Left renal pelvis (tissue), 4 donors: Measurements from ENCODE around the gene UBE2H. TPM values are rescaled to one million over a fixed set of nuclear protein-coding genes. Genes with fewer than 3 reads are reported as not detected.
"Not testable (repeated sequence)": the region's sequence is repeated elsewhere in the genome, so short reads cannot be mapped to it uniquely, and the experiment has no call there.

Source experiments
- DNase-seq, 4 donors: peaks; one replicate each; pipeline ENCODE4 v3.0.0-alpha.2; 2013; ENCODE audit warnings: low read depth in 4 of 4, low spot score in 3 of 4
- polyA plus RNA-seq, 4 donors: library from polyadenylated mRNA; unstranded; fragments of 120-200 nt; gene quantifications; one replicate each; pipeline ENCODE4 v1.2.1, GENCODE V29; 2013; ENCODE audit not compliant: insufficient read length in 4 of 4

UBE2H gene
- polyA plus RNA-seq, 4 donors, result 107 to 130 (median 121) TPM

DNA sequence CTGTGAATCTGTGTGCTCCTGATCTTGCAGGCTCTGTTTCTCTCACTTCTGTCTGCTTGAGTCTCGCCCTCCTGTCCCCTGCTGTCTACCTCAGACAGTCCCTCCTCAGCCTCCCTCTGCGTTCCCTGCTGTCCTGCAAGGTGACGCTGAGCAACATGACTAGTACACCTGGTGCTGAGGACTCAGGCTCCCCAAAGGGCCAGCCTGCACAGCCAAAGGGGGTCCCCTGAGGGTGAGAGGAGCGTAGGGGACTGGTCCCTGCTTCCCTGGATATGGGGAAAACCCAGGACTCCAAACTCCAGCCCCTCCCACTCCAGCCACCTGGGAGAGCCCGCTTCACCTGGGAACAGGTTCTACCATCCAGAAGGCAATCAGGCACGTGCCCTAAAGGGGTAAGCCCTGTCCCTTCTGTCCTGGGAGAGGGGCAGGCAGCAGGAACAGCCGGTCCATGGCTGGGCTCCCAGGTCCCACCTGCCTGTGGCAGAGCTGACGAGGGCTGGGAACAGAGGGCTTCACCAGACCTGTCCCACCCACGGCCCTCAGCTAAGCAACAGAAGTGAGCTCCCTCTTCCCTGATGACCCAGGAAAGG is 156.5 kb downstream of the UBE2H start:
- DNase-seq, result no peak

DNA sequence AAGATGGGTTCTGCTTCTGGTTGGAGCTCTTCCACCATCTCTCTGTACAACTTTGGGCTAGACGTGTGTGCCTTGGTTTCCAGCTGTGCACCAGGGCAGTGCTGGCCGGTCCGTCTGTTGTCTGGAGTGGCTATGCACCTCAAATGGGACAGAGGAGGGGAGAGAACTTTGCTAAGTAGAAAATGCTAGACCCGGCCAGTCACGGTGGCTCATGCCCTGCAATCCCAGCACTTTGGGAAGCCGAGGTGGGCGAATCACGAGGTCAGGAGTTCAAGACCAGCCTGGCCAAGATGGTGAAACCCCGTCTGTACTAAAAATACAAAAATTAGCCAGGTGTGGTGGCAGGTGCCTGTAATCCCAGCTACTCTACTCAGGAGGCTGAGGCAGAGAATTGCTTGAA is 158.3 kb downstream of the UBE2H start:
- not testable (repeated sequence) for DNase-seq

DNA sequence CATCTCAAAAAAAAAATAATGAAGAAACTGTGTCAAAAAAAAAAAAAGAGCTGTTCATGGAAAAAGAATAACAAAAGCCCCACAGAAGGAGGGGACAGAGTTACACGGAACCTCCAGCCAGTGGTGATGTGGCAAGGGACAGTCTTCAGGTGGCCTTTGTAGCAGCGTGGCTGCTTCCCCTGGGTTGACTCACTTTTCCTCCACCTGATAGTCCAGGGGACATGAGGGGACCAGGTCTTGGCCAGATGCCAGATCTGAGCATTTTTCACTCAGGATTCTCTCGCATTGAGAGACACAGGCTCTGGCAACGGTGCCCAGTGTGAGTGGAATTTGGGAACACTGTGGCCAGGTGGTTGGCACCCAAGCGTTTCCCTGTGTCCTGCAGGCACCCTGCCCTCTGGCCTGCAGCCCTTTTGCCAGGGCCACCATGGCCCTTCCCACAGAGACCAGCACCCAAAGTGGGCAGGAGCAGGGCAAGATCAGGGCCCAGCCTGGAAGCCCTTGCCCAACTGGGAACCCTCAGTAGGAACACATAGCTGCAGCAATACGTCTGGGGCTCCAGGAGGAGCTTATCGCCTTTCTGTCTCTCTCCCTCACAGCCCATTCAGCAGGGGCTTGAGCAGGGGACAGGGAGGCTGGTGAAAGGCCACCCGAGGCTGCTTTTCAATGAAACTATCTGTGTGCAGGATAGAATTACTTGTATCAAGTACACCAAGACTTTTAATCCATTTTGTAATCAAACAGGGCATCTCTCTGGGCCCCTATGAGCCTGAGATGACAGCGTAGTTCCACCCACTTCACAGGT is 159.1 kb downstream of the UBE2H start:
- DNase-seq, result no peak

DNA sequence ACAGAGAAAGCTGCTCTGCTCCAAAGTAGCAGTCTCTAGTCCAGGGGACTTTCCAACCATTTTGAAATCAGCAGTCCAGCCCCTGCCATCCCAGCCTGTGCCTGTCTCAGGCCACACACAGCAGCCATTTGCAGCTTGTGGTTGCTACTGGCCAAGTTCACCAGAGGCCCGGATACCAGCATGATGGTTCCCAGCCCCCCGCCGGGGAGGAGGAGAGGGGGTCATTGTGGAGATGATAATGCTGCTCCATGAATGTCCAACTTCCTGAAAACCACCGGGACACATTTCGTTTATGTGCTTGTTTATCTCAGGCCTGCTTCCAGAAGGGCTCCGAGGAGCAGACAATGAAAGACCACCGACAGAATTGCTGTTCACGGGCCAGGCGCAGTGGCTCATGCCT is 160.0 kb downstream of the UBE2H start:
- no peak for DNase-seq

DNA sequence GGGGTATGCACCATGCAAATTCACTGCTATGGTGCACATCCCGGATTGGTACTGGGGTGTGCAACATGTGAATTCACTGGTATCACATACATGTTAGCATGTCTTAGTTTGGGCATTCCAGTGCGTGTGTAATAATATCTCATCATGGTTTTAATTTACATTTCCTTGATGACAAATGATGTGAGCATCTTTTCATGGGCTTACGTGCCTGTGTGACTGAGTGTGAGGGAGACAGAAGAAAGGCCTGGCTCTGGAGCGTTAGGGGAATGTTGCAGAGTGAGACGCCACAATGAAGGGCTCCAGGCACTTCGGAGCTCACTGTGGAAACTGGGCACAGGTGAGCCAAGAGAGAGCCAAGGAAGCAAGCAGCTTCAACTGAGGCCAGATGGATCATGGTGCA is 162.6 kb downstream of the UBE2H start:
- no peak for DNase-seq

DNA sequence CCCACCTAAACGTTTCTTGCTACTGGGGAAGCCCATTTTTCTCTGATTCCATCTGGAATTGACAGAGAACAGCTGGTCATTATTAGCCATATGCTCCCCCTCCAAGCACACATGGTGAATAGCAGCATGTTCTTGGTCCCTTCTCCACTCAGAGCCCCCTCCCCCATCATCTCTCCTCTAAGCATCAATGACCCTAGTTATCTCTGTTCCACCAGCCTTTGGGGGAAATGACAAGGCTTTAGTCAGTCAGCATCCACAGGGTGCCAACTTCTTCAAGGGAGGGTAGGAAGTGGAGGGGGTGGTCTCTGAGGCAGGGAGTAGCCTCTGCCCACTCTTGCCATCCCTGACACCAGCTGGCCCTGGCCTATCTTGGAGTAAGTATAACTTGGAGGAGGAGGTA is 163.1 kb downstream of the UBE2H start:
- DNase-seq, result no peak

DNA sequence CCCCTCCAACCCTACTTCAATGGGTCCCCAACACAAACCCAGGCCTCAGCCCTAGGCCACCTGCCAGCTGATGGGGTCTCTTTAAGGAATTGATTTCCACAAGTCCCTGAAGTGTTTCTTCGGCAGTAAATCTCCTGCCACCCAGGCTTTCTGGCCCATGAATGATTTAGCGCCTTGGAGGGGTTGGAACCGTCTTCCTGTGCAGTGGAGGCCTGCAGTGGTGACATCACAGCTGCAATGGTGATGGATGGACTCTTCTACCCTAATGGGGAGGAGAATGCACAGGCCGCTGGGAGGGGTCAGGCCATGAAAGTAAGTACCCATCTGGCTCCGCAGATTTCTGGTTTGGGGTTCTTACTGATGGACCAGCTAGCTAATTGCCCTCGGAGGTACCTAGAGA is 163.8 kb downstream of the UBE2H start:
- DNase-seq, result no peak

DNA sequence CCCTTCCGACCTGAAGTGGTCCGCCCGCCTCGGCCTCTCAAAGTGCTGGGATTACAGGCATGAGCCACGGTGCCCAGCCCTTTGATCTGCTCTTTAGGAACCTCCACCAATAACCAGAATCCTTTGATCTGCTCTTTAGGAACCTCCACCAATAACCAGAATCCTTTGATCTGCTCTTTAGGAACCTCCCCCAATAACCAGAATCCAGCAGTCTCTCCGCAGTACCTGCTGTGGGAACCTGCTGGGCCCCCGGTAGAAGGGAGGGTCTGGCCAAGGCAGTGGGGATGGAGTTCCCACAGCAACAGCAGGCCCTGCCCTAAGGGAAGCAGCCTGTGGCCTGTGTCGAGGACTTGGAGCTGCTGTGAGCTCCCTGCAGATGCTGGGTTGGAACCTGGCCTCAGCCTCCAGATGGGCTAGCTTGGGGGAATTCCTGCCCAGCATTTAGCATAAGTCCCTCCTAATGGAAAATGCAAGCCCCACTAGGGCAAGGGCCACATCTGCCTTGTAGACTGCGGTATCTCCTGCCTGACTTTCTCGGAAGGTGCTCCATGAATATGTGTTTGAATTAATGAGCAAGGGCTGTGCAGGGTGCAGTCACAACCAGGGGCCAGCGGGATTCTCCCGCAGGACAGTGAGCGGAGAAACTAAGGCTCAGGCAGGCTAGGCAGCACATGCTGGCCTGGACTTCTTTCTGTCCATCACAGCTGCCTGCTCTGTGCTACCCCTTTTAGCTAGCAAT is 165.8 kb downstream of the UBE2H start:
- DNase-seq, result no peak

DNA sequence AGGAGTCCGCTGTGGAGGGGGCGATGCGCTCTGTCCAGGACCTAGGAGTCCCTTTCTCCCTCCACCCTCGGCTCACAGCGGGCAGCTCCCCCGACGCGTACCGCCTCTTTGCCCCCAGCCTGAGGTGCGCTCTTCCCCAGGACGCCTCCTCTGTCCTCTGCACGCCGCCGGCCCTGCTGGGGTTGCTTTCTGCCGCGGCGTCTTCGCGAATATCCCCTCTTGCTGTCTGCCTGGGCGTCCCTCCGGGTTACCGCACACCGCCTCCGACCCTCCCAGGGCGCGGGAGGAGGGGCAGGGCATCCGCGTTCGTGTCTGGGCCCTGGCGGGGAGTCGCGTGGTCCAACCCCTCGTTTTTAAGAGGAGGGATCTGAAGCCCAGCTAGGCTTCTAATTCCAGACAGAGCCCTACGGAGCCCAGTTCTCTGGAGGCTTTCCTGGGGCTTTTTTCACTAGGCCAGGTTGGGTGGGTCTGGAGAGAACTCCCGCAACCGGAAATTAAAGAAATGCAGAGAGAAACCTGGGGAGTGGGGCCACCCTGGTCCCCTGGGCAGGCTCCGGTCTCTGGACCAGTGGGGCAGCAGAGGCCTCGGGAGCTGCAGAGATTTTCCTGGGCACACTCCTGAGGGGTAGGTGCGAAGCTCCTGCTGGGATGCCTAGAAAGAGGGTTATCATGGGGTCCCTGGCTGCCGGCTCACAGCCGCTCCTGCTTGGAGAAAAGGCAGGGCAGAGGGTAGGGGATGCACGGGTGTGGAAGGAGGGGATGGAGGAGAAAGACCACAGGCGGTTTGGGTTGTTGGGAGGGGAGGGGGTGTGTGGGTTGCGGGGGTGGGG is 166.9 kb downstream of the UBE2H start:
- DNase-seq, result no peak

DNA sequence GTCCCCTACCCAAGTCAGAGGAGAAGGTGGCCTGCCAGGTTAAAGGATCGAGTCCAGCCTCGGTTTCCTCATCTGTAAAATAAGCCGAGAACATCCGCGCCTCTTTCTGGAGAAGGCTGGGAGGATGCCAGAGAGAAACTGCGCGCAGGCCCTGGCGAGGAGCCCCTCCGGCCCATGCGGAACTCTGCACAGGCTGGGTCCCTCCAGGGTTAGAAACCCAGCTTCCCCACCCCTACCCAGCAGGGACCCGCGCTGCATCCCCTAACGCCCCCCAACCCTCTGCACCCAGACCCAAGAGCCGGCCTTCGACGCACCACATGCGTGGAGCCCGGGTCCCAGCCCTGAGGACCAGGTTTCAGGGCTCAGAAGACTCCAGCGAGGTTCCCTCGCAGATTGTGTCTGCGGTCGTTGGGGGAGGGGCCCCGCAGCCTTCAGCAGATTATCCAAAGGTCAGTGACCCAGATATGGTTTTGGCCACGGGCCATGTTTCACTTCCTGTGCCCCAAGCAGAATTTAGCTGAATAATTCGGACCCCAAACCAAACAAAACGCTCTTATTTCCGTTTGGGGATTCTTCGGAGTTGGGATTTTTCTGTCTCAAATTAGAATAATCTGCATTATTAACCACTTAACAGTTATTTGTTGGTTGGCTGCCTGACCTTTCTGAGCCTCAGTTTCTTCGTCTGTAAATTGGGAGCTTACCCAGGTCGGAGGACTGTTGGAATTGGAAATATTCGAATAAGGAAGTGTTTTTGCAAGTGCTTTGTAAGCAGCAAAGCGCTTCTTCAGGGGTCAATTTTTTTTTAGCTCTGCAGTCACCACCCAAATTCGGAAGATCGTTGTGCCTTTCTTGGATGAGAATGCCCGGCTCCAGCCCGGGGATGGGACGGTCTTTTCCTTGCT is 167.7 kb downstream of the UBE2H start:
- no peak for DNase-seq

DNA sequence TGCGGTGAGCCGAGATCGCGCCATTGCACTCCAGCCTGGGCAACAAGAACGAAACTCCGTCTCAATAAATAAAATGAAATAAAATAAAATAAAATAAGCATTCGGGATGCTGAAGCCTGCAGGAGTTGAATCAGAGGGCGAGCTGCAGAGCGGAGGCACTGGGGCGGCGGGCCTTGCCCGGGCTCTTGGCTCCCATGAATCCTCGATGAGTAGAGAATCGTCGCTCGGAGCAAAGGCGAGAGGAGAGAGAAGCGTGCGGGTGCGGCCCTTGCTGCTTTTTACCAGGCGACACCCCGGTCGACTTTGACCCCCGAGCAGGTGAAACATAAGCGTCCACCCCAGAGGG is 168.3 kb downstream of the UBE2H start:
- no peak for DNase-seq

DNA sequence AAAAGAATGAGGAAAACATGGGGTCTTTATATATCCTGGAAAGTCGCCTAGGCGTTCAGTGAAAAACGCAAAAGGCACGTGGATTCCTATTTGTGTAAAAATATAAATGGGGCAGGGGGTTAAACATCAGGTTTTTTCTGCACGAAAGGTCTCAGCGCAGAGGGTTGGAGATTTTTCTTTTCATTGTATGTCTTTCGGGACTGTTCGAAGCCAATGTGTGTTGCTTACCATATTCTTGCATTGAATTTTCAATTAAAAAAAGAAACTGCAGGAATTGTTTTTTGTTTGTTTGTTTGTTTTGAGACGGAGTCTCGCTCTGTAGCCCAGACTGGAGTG is 169.2 kb downstream of the UBE2H start:
- DNase-seq, result no peak

DNA sequence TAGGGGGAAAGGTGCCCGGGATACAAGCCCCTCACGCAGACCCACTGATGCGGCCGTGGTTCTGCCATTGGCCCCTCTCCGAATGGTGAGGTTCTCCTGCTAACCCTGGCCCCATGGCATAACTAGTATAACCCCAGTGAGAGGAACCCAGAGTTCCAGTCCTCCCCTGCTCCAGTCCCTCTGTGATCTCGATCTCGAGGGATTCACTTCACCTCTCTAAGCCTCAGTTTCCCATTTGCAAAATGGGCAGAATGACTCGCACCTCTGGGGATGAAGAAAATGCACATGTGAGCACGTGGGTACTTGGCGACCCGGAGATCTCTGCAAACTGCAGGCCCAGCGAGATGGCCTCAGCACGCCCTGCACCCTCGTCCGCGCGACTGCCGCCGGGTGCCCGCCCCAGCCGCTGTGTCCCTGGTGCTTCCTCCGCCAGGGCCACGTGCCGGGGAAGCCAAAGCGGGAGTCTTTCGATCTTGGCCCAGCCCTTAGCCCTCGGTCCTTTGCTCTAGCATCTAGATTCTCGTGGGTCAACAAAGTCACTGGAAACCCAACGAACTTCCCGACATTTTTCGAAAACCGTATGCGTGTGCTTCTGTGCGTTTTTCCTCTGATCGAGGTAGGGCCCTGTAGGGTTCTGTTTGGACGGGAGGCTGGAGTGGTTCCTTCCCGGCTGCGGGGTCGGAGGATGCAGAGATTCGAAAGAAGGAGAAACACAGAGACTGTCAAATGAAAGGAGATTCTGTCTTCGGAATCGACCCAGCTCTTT is 169.8 kb downstream of the UBE2H start:
- no peak for DNase-seq

DNA sequence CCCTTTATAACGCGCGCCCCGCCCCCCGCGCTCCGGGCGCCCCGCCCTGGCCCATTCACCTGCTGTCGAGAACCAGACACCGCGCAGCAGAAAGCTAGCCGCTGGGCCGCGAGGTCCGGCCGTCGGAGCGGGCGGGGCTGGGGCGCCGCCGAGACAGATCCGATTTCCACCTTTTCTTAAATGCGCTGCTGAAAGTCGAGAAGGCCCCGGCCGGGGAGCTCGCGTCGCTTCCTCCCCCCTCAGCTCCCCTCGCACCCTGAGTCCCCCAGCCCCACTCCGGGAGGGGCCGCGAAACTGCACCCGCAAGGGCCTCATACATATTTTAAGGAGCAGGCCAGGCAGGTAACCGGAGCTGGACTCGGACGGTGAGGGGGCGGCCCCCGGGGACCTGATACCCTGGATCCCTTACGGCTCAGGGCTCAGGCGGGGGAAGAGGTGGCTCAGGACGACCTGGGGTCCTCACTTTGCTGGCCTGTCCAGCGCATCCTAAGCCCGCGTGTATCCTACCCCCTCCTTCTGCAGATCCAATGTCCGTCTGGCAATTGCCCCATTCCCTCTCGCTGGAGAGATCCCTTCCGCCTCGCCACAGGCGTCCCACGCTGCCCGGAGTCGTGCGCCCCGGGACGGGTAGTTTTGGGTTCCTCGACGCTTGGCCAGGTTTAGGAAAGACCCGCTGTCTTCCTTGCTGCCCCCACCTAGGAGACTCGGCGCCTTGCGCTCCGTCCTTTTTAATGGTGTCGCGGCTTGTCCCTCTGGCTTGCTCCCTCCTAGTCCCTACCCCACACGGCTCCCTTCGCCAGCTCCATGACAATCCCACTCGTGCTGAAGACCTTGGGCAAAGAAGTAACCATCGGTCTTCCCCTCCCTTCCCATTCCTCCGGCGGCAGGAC is 170.6 kb downstream of the UBE2H start:
- DNase-seq, result no peak

DNA sequence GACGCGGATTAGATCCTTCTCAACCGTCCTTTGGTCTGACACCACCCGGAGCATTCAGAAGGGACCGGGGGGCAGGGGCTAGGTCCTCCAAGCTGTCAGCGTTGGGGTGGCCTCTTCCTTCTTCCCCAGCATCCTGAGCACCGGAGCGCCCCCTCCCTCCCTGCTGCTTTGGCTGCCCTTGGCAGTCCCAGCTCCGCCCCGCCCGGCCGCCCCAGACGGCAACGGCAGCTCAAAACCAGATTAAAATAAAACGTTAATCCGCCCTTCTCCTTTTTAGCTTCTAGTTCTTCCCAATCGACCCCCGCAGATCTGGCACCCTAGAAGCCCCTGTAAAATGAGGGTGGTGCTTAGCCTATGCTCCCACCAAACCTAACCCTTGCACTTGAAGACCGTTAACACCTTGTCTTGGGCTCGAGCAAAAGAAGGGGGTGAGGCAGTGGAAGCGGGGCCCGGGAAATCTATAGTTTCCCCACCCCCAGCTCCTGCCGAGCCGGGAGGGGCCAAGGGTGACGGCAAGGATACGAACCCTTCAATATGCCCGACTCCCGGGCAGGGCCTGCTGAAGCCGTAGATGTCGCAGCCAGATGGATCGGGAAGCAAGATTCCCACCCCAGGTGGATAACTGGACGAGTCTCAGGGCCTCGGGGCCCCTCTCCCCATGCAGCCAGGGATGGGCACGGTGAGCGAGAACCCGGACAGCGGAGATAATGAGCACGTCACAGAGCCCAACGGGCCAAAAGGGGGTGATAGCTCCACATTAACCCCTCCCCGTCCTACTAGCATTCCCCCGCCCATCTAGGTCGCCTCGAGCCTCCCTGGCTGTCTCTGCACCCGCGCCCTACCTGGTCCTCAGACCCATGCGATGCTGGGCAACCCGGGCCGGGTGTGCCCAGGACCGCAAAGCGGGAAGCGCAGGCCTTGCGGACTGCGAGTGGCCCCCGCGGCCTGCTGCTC is 171.5 kb downstream of the UBE2H start:
- DNase-seq, result no peak
